Endothelial cell (in vitro differentiated cells): ENCODE results near the gene MYO1F. TPM values are rescaled to one million over a fixed set of nuclear protein-coding genes. Genes with fewer than 3 reads are reported as not detected.
"Not testable (repeated sequence)": the region's sequence is repeated elsewhere in the genome, so short reads cannot be mapped to it uniquely, and the experiment has no call there.

Source experiments
- DNase-seq: peaks from one replicate; pipeline ENCODE4 v3.0.0; 2021; ENCODE audit warnings: low spot score
- H3K27ac Mint-ChIP-seq: one replicate; pipeline ENCODE4 v1.8.0; 2021; ENCODE audit warnings: mixed read lengths, inconsistent platforms; ENCODE audit not compliant: unreplicated experiment
- H3K27me3 Mint-ChIP-seq: one replicate; pipeline ENCODE4 v1.8.0; 2021; ENCODE audit warnings: mild to moderate bottlenecking, moderate library complexity, mixed read lengths, inconsistent platforms; ENCODE audit not compliant: unreplicated experiment
- H3K36me3 Mint-ChIP-seq: one replicate; pipeline ENCODE4 v1.8.0; 2021; ENCODE audit warnings: mild to moderate bottlenecking, low read depth, mixed read lengths, inconsistent platforms; ENCODE audit not compliant: unreplicated experiment
- H3K4me1 Mint-ChIP-seq: one replicate; pipeline ENCODE4 v1.8.0; 2021; ENCODE audit warnings: mild to moderate bottlenecking, mixed read lengths, inconsistent platforms; ENCODE audit not compliant: unreplicated experiment
- H3K4me3 Mint-ChIP-seq: one replicate; pipeline ENCODE4 v1.8.0; 2021; ENCODE audit warnings: mild to moderate bottlenecking, mixed read lengths, inconsistent platforms; ENCODE audit not compliant: unreplicated experiment
- H3K9me3 Mint-ChIP-seq: one replicate; pipeline ENCODE4 v1.8.0; 2021; ENCODE audit warnings: mixed read lengths, inconsistent platforms; ENCODE audit not compliant: unreplicated experiment
- CTCF ChIP-seq: fragments of 200-600 bp; sonication (generic); IDR thresholded peaks from one replicate; pipeline ENCODE4 v1.5.0; 2021; ENCODE audit warnings: antibody characterized with exemption; ENCODE audit not compliant: unreplicated experiment
- long read RNA-seq: library from polyadenylated mRNA; unstranded; transcript quantifications from one replicate; pipeline ENCODE4 v2.0.0, GENCODE V29; 2020; ENCODE audit not compliant: unreplicated experiment
- total RNA-seq: library from RNA; stranded (reverse); fragmentation: NEBNext Ultra II Directional; extraction: Animal tissue kit (Norgen Biotek cat#: 25700); gene quantifications from one replicate; pipeline ENCODE4 v1.2.1, GENCODE V29; 2021; ENCODE audit not compliant: unreplicated experiment

The MYO1F gene
- 3.2 TPM for total RNA-seq
- long read RNA-seq, partial matches to known transcripts, result 2 of 2 reads
- long read RNA-seq, other reads (novel, unspliced or antisense), result 0 of 2 reads

GRCh38 chr19:8577247-8577646 is at the start of gene MYO1F:
Gene MYO1F (minus strand): TSS chr19:8577442. CDS start chr19:8577309, 133 bp downstream.
- H3K4me3 Mint-ChIP-seq, result no peak within 1 kb of the TSS
- no peak within 1 kb of the TSS for H3K27ac Mint-ChIP-seq
- no peak for DNase-seq
- H3K36me3 Mint-ChIP-seq, result peaks cover 4% of the 10 kb centered on the region
- no peaks in the 10 kb centered on the region for H3K9me3 Mint-ChIP-seq
- peaks cover 13% of the 10 kb centered on the region for H3K4me1 Mint-ChIP-seq
- peaks cover 8% of the 10 kb centered on the region for H3K27me3 Mint-ChIP-seq
- TF ChIP-seq CTCF, result no peak

GRCh38 chr19:8626842-8627241 is 49.6 kb upstream of the MYO1F start:
- no peak for DNase-seq
- H3K4me1 Mint-ChIP-seq, result no peaks in the 10 kb centered on the region
- peaks cover 2% of the 10 kb centered on the region for H3K27me3 Mint-ChIP-seq
- H3K9me3 Mint-ChIP-seq, result peaks cover 6% of the 10 kb centered on the region
- no peak overlapping the region for H3K27ac Mint-ChIP-seq
- no peak overlapping the region for H3K4me3 Mint-ChIP-seq
- no peak for TF ChIP-seq CTCF
- no peaks in the 10 kb centered on the region for H3K36me3 Mint-ChIP-seq

- not testable (repeated sequence) for H3K27me3 Mint-ChIP-seq, H3K36me3 Mint-ChIP-seq, H3K27ac Mint-ChIP-seq, H3K4me1 Mint-ChIP-seq, DNase-seq, H3K9me3 Mint-ChIP-seq, H3K4me3 Mint-ChIP-seq
Observed at GRCh38 chr19:8622886-8623285, 45.6 kb upstream of the MYO1F start.

GRCh38 chr19:8618751-8619150 is 41.5 kb upstream of the MYO1F start:
- Mint-ChIP-seq H3K36me3 (peaks cover 3% of the 10 kb centered on the region), H3K9me3 (no peaks in the 10 kb centered on the region), H3K27ac (no peak overlapping the region), H3K4me1 (no peaks in the 10 kb centered on the region), H3K4me3 (no peak overlapping the region), H3K27me3 (peaks cover 3% of the 10 kb centered on the region)
- TF ChIP-seq CTCF, result no peak
- DNase-seq, result no peak

GRCh38 chr19:8617984-8618383 is 40.7 kb upstream of the MYO1F start:
- peaks cover 3% of the 10 kb centered on the region for H3K36me3 Mint-ChIP-seq
- H3K27me3 Mint-ChIP-seq, result peaks cover 3% of the 10 kb centered on the region
- H3K9me3 Mint-ChIP-seq, result no peaks in the 10 kb centered on the region
- no peaks in the 10 kb centered on the region for H3K4me1 Mint-ChIP-seq
- H3K27ac Mint-ChIP-seq, result no peak overlapping the region
- H3K4me3 Mint-ChIP-seq, result no peak overlapping the region
- no peak for DNase-seq
- TF ChIP-seq CTCF, result no peak

GRCh38 chr19:8617325-8617724 is 40.1 kb upstream of the MYO1F start:
- not testable (repeated sequence) for H3K4me3 Mint-ChIP-seq, DNase-seq, H3K36me3 Mint-ChIP-seq, H3K9me3 Mint-ChIP-seq, H3K27ac Mint-ChIP-seq, H3K4me1 Mint-ChIP-seq, H3K27me3 Mint-ChIP-seq
